Osteoblast (primary cell): Measurements from ENCODE around the gene AVPR1B. TPM values are rescaled to one million over a fixed set of nuclear protein-coding genes. Genes with fewer than 3 reads are reported as not detected.

Experiments used
- DNase-seq: peaks from one replicate; pipeline ENCODE4 v3.0.0; 2011; ENCODE audit warnings: low spot score, mixed read lengths; ENCODE audit not compliant: insufficient read length; ENCODE audit errors: missing footprints
- H2AFZ ChIP-seq: 2 replicates; pipeline ENCODE4 v1.6.0; 2011; ENCODE audit warnings: mild to moderate bottlenecking, low read length
- H3K27ac ChIP-seq: 2 replicates; pipeline ENCODE4 v1.5.1; 2011; ENCODE audit warnings: mild to moderate bottlenecking, low read depth, low read length, moderate library complexity
- H3K27me3 ChIP-seq: 2 replicates; pipeline ENCODE4 v1.6.0; 2012; ENCODE audit warnings: mild to moderate bottlenecking, control low read depth, inconsistent platforms, low read length, moderate library complexity; ENCODE audit not compliant: insufficient read depth
- H3K36me3 ChIP-seq: 2 replicates; pipeline ENCODE4 v1.5.1; 2011; ENCODE audit warnings: mild to moderate bottlenecking, low read length, control low read depth, moderate library complexity; ENCODE audit not compliant: insufficient read depth
- H3K4me1 ChIP-seq: 2 replicates; pipeline ENCODE4 v1.5.1; 2011; ENCODE audit warnings: mild to moderate bottlenecking, low read length, control low read depth, moderate library complexity; ENCODE audit not compliant: insufficient read depth
- H3K4me2 ChIP-seq: 2 replicates; pipeline ENCODE4 v1.6.0; 2011; ENCODE audit warnings: mild to moderate bottlenecking, low read length; ENCODE audit not compliant: insufficient read depth
- H3K4me3 ChIP-seq: fragments of 200-600 bp; sonication (generic); 3 replicates; pipeline ENCODE4 v1.5.1; 2012; ENCODE audit warnings: mild to moderate bottlenecking, low read length, inconsistent platforms; ENCODE audit not compliant: insufficient read depth
- H3K79me2 ChIP-seq: 2 replicates; pipeline ENCODE4 v1.6.0; 2012; ENCODE audit warnings: mild to moderate bottlenecking, low read length, control low read depth, inconsistent platforms; ENCODE audit not compliant: insufficient read depth
- H3K9me3 ChIP-seq: 2 replicates; pipeline ENCODE4 v1.5.1; 2011; ENCODE audit warnings: low read depth, low read length, control low read depth
- H4K20me1 ChIP-seq: 2 replicates; pipeline ENCODE4 v1.6.0; 2012; ENCODE audit warnings: mild to moderate bottlenecking, low read length, control low read depth; ENCODE audit not compliant: insufficient read depth
- CTCF ChIP-seq: IDR thresholded peaks from 2 replicates; pipeline ENCODE4 v1.5.1; 2011; ENCODE audit warnings: mild to moderate bottlenecking, low read depth, low read length, moderate library complexity; ENCODE audit errors: extremely low read depth
- total RNA-seq: library from RNA; depleted of rRNA; stranded (reverse); fragments of >200 nt; gene quantifications from 2 replicates; pipeline ENCODE4 v1.2.3, GENCODE V29; 2012

The AVPR1B gene
- total RNA-seq, 1 donor: not detected

- Histone ChIP-seq H3K27ac (no peak overlapping the region), H2AFZ (no peak overlapping the region), H3K36me3 (no peaks in the 10 kb centered on the region), H3K27me3 (peaks cover 34% of the 10 kb centered on the region), H3K4me1 (peaks cover 4% of the 10 kb centered on the region), H4K20me1 (no peaks in the 10 kb centered on the region), H3K4me2 (no peak overlapping the region), H3K79me2 (no peaks in the 10 kb centered on the region), H3K9me3 (no peaks in the 10 kb centered on the region), H3K4me3 (no peak overlapping the region)
- TF ChIP-seq CTCF: no peak
- peak; percentile 64 for DNase-seq
Measured at GRCh38 chr1:206109718-206110117, 7.5 kb downstream of the AVPR1B start.

- no peak overlapping the region for H3K4me2 ChIP-seq
- peak; percentile 88 for DNase-seq
- H3K79me2 ChIP-seq: no peaks in the 10 kb centered on the region
- no peak overlapping the region for H3K27ac ChIP-seq
- no peaks in the 10 kb centered on the region for H4K20me1 ChIP-seq
- H3K9me3 ChIP-seq: no peaks in the 10 kb centered on the region
- peaks cover 31% of the 10 kb centered on the region for H3K27me3 ChIP-seq
- H3K4me1 ChIP-seq: peaks cover 4% of the 10 kb centered on the region
- no peak for TF ChIP-seq CTCF
- no peak overlapping the region for H2AFZ ChIP-seq
- H3K36me3 ChIP-seq: no peaks in the 10 kb centered on the region
- no peak overlapping the region for H3K4me3 ChIP-seq
Measured at GRCh38 chr1:206108635-206109034, 8.6 kb downstream of the AVPR1B start.

- H3K79me2 ChIP-seq: no peaks in the 10 kb centered on the region
- no peaks in the 10 kb centered on the region for H3K36me3 ChIP-seq
- DNase-seq: no peak
- peaks cover 4% of the 10 kb centered on the region for H3K4me1 ChIP-seq
- no peak for TF ChIP-seq CTCF
- H2AFZ ChIP-seq: no peak overlapping the region
- no peak overlapping the region for H3K27ac ChIP-seq
- H3K4me2 ChIP-seq: no peak overlapping the region
- peaks cover 23% of the 10 kb centered on the region for H3K27me3 ChIP-seq
- H3K4me3 ChIP-seq: no peak overlapping the region
- no peaks in the 10 kb centered on the region for H3K9me3 ChIP-seq
- no peaks in the 10 kb centered on the region for H4K20me1 ChIP-seq
Measured at GRCh38 chr1:206107168-206107544, 10.0 kb downstream of the AVPR1B start.

- peak; percentile 95 for TF ChIP-seq CTCF
- no peaks in the 10 kb centered on the region for H4K20me1 ChIP-seq
- peaks cover 29% of the 10 kb centered on the region for H3K27me3 ChIP-seq
- no peaks in the 10 kb centered on the region for H3K9me3 ChIP-seq
- no peak overlapping the region for H3K27ac ChIP-seq
- peak; percentile 98 for DNase-seq
- H3K36me3 ChIP-seq: no peaks in the 10 kb centered on the region
- peaks cover 4% of the 10 kb centered on the region for H3K4me1 ChIP-seq
- H3K4me3 ChIP-seq: no peak overlapping the region
- no peaks in the 10 kb centered on the region for H3K79me2 ChIP-seq
- no peak overlapping the region for H2AFZ ChIP-seq
- no peak overlapping the region for H3K4me2 ChIP-seq
Measured at GRCh38 chr1:206106328-206107167, 10.6 kb downstream of the AVPR1B start.
